ENCODE results near the gene SLC25A22. TPM values are rescaled to one million over a fixed set of nuclear protein-coding genes. Genes with fewer than 3 reads are reported as not detected.

The SLC25A22 gene
- total and polyA plus RNA-seq, 9 of the 15 experiments (the other 6 are each of a cell fraction or from before 2014, with no cell fraction given), result 0.41 to 55.4 (median 11.4) TPM

DNA sequence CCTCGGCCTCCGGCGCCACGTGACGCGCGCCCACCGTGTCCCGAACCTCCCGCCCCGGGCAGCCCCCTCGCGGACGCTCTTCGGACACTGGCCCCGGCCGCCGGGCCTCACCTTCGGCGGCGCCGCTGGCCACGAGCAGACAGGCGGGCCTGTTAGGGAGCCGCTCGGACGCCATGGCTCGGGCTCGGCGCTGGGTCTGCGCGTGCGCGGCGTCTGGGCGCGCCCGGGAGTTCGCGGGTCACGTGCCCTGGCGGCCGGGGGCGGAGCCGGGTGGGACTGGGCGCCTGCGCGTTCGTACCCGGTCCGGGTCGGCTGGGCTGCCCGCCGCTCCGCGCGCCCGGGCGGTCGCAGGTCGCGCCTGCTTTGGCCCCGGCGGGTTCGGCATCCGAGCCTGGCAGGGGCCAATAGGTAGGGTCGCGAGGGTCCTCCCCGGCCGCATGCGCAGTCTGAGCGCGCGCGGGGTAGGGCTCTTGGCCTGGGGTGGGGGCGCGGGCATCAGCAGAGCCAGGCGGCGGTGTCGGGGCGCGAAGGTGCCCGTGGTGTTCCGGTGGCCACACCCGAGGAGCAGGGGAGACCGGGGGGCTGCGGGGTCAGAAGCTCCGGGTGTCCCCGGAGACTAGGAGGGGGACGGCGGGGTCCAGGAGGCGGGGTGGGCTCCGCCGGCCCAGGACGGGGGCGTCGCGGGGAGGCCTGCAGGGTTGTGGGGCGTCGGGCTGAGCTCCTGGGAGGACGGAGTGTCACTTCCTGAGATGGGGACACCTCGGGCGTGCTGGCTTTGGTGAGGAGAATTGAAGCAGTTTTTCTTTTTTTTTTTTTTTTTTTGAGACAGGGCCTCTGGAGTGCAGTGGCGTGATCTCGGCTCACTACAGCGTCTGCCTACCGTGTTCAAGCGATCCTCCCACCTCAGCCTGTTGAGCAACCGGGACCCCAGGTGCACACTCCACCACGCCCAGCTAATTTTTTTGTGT is 20.5 kb downstream of the SLC25A22 start, which contains the start of gene GATD1:
GATD1 (minus strand) TSS at position 200 of the 968 bp plus-strand sequence; CDS start at position 175, 25 bp downstream.
- Histone ChIP-seq H3K9ac (ENCODE audit: insufficient read depth in 1 of 2, low read depth in 2 of 2, low read length in 2 of 2) (peak within 1 kb of the TSS; percentile 77 to 98), H3K4me3 (peak within 1 kb of the TSS; percentile 81), H3K9me1 (ENCODE audit: control insufficient read depth, insufficient read depth, low read length) (peaks cover 6% of the 10 kb centered on the region), H3K79me2 (ENCODE audit: control insufficient read depth, insufficient read depth, low read length) (peaks cover 65% of the 10 kb centered on the region), H3K27ac (ENCODE audit: extremely low read depth, low read depth, low read length) (peak within 1 kb of the TSS; percentile 76), H3K27me3 (ENCODE audit: control insufficient read depth in 2 of 2, insufficient read depth in 2 of 2, low read length in 2 of 2) (no peaks in the 10 kb centered on the region), H3K4me2 (ENCODE audit: insufficient read depth, low read length) (peak within 1 kb of the TSS; percentile 84), H3K9me3 (replicated peaks; ENCODE audit: control insufficient read depth, insufficient read depth, low read depth, low read length) (no peaks in the 10 kb centered on the region; the same call in 1 of the 2 replicates), H4K20me1 (replicated peaks; ENCODE audit: control insufficient read depth, insufficient read depth, low read length) (peaks cover 28% of the 10 kb centered on the region), H3K36me3 (ENCODE audit: control insufficient read depth, insufficient read depth, low read length) (peaks cover 46% of the 10 kb centered on the region), H3K4me1 (replicated peaks in 1 of 2; ENCODE audit: control insufficient read depth in 2 of 2, insufficient read depth in 2 of 2, low read length in 2 of 2) (peaks cover 16 to 87% of the 10 kb centered on the region in 2 experiments), H2AFZ (ENCODE audit: low read depth, low read length) (peak within 1 kb of the TSS; percentile 87)
- in situ Hi-C loops (cut with MboI), result no loop called here
- WGBS (ENCODE audit: insufficient coverage, low coverage, missing lambda C conversion rate), result 1% methylated on average over 48 of the region's 110 CpGs
- FAIRE-seq (no peak), DNase-seq (ENCODE audit: extremely low read depth in 1 of 4, low spot score in 3 of 4) (peak; percentile 94 to 99 (median 98)), ATAC-seq (peak; percentile 88)
- intact Hi-C loops (cut with micrococcal nuclease), result no loop called here
- POLR2A ChIA-PET, result interaction anchor here (0.6 to 1.7 kb wide), 4 partner anchors 8 to 56 kb away, joined by 3 to 9 read pairs (median 3); no protein-coding TSS in a partner anchor
- BruUV-seq (replicated peaks), result no TSS peak
- CTCF ChIA-PET (ENCODE audit: low intra/inter-chr PET ratio), result no interaction called here
- TF ChIP-seq, protein P1, sequence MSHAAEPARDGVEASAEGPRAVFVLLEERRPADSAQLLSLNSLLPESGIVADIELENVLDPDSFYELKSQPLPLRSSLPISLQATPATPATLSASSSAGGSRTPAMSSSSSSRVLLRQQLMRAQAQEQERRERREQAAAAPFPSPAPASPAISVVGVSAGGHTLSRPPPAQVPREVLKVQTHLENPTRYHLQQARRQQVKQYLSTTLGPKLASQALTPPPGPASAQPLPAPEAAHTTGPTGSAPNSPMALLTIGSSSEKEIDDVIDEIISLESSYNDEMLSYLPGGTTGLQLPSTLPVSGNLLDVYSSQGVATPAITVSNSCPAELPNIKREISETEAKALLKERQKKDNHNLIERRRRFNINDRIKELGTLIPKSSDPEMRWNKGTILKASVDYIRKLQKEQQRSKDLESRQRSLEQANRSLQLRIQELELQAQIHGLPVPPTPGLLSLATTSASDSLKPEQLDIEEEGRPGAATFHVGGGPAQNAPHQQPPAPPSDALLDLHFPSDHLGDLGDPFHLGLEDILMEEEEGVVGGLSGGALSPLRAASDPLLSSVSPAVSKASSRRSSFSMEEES (CRISPR knock-in tag; IDR thresholded peaks at IDR 0.05), result peak; percentile 96
- TF ChIP-seq HMGN3 (IDR thresholded peaks at IDR 0.05; ENCODE audit: borderline replicate concordance, extremely low read depth, insufficient read length, low read depth, low read length), result peak; percentile 24
- no peak for TF ChIP-seq HNRNPH1 (optimal IDR thresholded peaks at IDR 0.05; ENCODE audit: low read depth, low read length)
- TF ChIP-seq, protein P2, sequence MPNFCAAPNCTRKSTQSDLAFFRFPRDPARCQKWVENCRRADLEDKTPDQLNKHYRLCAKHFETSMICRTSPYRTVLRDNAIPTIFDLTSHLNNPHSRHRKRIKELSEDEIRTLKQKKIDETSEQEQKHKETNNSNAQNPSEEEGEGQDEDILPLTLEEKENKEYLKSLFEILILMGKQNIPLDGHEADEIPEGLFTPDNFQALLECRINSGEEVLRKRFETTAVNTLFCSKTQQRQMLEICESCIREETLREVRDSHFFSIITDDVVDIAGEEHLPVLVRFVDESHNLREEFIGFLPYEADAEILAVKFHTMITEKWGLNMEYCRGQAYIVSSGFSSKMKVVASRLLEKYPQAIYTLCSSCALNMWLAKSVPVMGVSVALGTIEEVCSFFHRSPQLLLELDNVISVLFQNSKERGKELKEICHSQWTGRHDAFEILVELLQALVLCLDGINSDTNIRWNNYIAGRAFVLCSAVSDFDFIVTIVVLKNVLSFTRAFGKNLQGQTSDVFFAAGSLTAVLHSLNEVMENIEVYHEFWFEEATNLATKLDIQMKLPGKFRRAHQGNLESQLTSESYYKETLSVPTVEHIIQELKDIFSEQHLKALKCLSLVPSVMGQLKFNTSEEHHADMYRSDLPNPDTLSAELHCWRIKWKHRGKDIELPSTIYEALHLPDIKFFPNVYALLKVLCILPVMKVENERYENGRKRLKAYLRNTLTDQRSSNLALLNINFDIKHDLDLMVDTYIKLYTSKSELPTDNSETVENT (CRISPR knock-in tag; IDR thresholded peaks at IDR 0.05), result peak; percentile 87
- TF ChIP-seq, protein P3, sequence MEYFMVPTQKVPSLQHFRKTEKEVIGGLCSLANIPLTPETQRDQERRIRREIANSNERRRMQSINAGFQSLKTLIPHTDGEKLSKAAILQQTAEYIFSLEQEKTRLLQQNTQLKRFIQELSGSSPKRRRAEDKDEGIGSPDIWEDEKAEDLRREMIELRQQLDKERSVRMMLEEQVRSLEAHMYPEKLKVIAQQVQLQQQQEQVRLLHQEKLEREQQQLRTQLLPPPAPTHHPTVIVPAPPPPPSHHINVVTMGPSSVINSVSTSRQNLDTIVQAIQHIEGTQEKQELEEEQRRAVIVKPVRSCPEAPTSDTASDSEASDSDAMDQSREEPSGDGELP (CRISPR knock-in tag; IDR thresholded peaks at IDR 0.05; ENCODE audit: borderline replicate concordance), result peak; percentile 55; the same call in 1 of the 2 replicates
- TF ChIP-seq, protein P4, sequence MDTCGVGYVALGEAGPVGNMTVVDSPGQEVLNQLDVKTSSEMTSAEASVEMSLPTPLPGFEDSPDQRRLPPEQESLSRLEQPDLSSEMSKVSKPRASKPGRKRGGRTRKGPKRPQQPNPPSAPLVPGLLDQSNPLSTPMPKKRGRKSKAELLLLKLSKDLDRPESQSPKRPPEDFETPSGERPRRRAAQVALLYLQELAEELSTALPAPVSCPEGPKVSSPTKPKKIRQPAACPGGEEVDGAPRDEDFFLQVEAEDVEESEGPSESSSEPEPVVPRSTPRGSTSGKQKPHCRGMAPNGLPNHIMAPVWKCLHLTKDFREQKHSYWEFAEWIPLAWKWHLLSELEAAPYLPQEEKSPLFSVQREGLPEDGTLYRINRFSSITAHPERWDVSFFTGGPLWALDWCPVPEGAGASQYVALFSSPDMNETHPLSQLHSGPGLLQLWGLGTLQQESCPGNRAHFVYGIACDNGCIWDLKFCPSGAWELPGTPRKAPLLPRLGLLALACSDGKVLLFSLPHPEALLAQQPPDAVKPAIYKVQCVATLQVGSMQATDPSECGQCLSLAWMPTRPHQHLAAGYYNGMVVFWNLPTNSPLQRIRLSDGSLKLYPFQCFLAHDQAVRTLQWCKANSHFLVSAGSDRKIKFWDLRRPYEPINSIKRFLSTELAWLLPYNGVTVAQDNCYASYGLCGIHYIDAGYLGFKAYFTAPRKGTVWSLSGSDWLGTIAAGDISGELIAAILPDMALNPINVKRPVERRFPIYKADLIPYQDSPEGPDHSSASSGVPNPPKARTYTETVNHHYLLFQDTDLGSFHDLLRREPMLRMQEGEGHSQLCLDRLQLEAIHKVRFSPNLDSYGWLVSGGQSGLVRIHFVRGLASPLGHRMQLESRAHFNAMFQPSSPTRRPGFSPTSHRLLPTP (IDR thresholded peaks at IDR 0.05; ENCODE audit: borderline replicate concordance, extremely low read depth, insufficient read length), result no peak
- TF ChIP-seq CBX5 (IDR thresholded peaks at IDR 0.05; ENCODE audit: borderline replicate concordance, low read depth), result no peak

All from K562 (cell line).